ENCODE measurements around the gene FA2H.
"Not testable (repeated sequence)": the region's sequence is repeated elsewhere in the genome, so short reads cannot be mapped to it uniquely, and the experiment has no call there.

FA2H gene

DNA sequence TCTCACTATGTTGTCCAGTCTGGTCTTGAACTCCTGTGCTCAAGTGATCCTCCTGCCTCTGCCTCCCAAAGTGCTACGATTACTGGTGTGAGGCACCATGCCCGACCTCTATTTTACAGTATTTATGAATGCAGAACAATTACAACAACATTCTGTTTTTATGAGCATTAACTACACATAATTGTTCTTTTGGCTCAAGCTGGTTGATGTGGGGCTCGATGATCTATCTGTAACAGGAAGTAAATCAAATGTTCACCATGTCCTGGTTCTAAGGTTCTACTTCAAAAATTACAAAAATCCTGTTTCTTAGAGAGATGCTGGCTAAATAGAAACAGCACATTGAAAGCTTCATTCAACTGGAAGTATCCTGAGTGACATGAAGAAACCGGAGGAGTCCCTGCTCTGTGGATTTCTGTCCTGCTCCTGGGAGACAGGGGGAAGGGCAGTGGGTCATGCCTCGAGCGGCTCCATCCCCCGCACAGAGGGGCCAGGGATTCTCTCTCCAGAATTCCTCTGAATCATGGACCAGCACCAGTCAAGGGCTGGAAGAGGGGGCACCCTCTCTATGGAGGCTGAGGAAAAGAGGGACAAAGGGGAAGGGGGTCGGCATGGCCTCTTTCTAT lies 31.5 kb downstream of the FA2H start:
- DNase-seq = no peak

GRCh38 chr16:74742051-74742481 lies 32.6 kb downstream of the FA2H start:
- DNase-seq = no peak

GRCh38 chr16:74740795-74741304 lies 33.8 kb downstream of the FA2H start:
- DNase-seq = peak; percentile 55

DNA sequence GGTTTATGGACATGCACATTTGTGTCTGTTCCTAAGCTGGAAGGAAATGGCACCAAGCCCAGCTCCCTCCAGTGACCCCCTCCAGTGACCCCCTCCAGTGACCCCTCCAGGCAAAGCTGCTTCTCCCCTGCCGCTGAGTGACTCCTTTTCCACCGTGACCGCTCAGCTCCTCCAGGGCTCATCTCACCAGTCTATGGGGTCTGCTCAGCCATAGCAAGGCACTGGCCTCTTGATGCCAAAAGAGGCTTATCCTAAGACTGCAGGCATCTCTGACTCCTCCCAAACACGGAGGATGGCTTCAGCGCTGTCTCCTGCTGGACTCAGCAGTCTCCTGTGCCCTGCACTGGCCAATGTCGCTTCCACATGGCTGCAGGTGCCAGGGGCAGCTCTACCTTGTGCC lies 35.3 kb downstream of the FA2H start:
- DNase-seq = no peak

GRCh38 chr16:74738816-74739215 lies 35.8 kb downstream of the FA2H start:
- DNase-seq = no peak

DNA sequence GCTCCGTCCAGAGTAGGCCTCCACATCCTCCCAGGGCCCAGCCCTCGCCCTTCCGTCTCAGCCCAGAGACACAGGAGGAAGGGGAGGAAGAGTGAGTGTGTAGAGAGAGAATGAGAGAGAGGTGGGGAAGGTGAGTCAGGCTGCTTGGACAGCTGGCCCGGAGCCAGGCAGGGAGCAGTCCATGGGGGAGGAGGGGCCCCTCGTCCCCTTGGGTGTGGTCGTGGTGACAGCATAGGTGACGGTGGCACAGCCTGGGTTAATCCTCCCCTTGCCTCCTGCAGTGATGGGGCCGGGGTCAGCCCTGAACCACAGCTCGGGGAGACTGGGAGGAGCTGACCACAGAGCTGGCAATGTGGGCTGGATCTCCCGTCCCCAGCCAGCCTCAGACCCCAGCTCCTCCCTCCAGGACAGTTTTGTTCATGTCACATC lies 36.5 kb downstream of the FA2H start:
- DNase-seq = no peak

DNA sequence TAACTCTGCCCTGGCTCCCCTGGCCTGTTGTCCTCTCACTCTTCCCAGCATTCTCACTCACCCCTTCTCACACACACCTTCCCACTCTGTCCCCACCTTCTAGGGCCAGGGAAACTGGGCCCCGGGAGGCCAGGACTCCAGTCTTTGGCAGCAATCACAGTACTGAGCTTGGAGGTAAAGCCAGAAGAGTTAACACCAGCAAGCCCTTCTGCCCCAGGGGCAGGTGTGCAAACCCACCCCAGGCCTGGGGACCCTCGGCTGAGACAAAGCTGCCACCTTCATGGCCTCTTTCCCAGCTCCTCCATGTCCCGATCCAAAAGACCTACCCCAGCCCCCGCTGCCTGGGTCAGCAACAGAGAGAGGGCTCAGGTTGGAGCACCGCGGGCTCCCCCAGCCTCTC lies 37.1 kb downstream of the FA2H start:
- no peak for DNase-seq

DNA sequence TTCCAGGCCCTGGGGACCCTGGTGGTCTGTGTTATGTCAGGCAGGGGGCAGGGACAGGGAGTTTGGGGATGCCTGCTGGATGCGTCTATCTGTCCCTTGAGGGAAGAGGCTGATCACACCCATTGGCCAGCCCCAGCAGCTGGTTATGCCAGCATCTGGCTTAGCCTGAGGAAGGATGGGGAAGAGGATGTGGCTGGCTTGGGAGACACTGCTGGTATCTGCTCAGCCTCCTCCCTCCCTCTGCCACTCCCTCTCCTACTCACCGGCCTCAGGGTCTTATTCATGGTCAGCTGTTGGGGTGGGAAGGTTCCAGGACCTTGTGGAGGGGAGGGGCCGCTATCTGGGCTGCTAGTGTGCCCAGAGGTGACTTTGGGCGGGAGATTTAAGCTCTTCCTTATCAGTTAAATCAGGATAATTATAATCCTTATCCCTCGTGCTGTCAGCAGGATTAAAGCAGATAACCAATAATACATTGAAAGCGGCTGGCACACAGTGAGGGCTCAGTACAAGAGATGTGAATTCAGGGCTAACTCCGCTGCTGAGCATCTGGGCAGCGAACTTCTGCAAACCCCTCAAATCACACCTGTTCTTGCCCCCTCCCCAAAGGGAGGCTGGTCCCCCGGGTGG lies 38.0 kb downstream of the FA2H start:
- no peak for DNase-seq

DNA sequence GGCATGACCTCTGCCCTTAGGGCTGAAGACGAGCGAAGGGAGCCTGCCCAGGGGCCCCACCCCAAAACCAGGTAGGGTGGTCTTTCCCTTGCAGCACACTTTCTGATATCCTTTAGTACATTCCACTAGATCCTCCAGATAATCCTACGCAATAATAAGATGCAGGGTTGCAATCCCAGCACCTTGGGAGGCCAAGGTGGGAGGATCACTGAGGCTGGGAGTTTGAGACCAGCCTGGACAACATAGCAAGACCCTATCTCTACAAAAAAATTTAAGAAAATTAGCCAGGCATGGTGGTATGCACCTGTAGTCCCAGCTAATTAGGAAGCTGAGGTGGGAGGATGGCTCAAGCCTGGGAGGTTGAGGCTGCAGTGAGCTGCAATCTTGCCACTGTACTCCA lies 39.1 kb downstream of the FA2H start:
- DNase-seq = no peak

GRCh38 chr16:74735162-74735452 lies 39.5 kb downstream of the FA2H start:
- no peak for DNase-seq

- no peak for DNase-seq
Observed at GRCh38 chr16:74734361-74735161, 40.1 kb downstream of the FA2H start.

DNA sequence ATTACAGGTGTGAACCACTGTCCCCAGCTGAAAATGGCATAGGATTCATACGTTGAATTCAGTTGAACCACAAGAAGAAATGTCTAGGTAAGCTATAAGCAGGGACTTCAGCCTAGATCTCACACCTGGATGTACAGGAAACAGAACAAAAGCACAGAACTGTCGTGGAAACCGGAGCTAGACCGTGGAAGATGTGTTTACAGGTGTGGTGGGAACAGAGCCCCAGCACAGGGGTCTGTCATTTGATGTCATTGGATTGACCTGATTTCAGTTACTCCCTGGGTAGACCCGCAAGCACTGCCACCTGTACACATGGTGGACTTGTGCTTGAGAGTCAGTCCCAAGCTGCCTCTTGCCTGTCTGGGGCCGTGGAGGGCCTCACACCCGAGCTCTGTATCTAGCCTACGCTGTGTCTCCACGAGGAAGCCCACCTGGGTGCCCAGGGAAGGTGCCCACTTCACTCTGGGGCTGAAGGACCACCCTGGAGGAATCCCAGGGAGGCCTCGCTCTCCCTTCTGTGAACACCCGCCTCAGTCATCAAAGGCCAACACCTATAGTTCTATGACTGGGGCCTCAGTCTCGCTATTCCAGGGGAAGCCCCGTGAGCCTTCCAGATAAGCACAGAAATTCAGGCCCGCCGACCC lies 41.8 kb downstream of the FA2H start:
- no peak for DNase-seq

- no peak for DNase-seq
Observed at GRCh38 chr16:74731853-74732477, 42.7 kb downstream of the FA2H start.

- no peak for DNase-seq
Observed at GRCh38 chr16:74729783-74730683, 44.6 kb downstream of the FA2H start.

DNA sequence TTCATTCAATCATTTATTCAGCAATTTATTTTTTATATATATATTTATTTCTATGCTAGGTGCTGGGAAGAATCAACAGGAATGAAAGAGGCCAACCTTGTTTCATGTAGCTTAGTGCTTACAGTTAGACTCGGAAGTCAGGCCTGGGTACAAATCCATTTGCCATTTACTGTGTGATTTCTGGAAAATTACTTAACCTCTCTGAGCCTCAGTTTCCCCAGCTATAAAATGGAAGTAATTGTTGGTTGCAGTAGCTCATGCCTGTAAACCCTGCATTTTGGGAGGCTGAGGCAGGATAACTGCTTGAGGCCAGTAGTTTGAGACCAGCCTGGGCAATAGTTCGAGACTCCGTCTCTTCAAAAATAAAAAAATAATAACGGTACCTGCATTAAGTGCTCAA lies 46.7 kb downstream of the FA2H start:
- no peak for DNase-seq

- DNase-seq = no peak
Observed at GRCh38 chr16:74726716-74727115, 47.9 kb downstream of the FA2H start.

DNA sequence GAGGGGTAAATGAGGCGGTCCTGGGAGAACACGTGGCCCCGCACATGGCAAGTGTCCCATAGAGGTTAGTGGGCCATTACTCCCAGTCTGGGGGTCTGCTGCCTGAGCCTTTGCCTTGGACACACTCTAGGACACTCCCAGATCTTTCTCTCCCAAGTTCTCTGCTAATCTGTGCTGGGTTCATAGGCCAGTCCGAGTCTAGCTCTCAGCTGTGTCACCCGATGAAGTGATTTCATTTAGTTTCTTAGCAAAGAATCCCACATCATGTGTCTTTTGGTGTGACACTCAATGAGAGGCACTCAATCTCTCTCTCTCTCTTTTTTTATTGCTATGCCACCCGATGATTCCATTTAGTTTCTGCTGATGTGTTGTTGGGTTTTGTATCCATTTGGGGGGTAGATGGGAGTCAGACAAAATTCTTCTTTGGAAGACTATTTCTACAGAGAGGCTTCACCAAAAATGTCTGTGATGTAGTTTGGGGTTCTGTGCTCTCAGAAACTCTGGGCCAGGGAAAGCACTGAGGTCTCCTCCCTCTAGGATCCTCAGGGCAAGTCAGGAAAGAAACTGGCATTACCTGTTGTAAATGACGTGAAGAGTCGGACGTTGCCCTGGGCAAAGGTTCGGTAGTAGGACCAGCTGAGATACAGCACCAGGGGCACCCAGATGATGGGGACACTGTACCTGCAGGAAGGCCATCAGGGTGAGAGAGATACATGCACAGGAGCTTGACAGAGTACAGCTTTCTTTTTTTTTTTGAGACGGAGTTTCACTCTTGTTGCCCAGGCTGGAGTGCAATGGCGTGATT lies 48.8 kb downstream of the FA2H start:
- DNase-seq = no peak

- no peak for DNase-seq
Observed at GRCh38 chr16:74724820-74725549, 49.6 kb downstream of the FA2H start.

- DNase-seq = no peak
Observed at GRCh38 chr16:74723256-74723655, 51.4 kb downstream of the FA2H start.

GRCh38 chr16:74722156-74722555 lies 52.5 kb downstream of the FA2H start:
- not testable (repeated sequence) for DNase-seq

All from NCI-H2029 (cell line).